HepG2 (cell line): Measurements from ENCODE around the gene EXOSC9. TPM values are rescaled to one million over a fixed set of nuclear protein-coding genes. Genes with fewer than 3 reads are reported as not detected.
A peak's percentile ranks its signal among the peaks of the same experiment; 100 is the strongest.

Experiments used
- ATAC-seq: fragments of 200-7000 bp; cut with Tn5 transposase; 3 replicates; pipeline ENCODE4 v1.9.1; 2020; ENCODE audit warnings: mild to moderate bottlenecking, moderate library complexity
- Bru-seq: library from RNA; stranded (reverse); fragments of 400-500 nt; gene quantifications from one replicate; lab custom pipeline; 2021; lab: Mats Ljungman, UMichigan
- BruChase-seq, 2 experiments: library from RNA; stranded (reverse); fragments of 400-500 nt; gene quantifications; one replicate each; lab custom pipeline; 2021; lab: Mats Ljungman, UMichigan
- BruUV-seq: library from RNA; stranded (reverse); fragments of 400-500 nt; replicated peaks from 2 replicates; lab custom pipeline; 2021; lab: Mats Ljungman, UMichigan
- CTCF ChIA-PET: fragments of 300-600 bp; formaldehyde crosslinking; extraction: SDS; loops from one replicate; lab custom pipeline; 2021; ENCODE audit warnings: low total read pairs, inconsistent platforms, low intra/inter-chr PET ratio; lab: Yijun Ruan, JAX
- POLR2A ChIA-PET: fragments of 350-600 bp; sonication (Branson Sonifier 250); formaldehyde crosslinking; loops from one replicate; lab custom pipeline; 2020; ENCODE audit warnings: antibody characterized with exemption, inconsistent platforms; lab: Yijun Ruan, JAX
- DNase-seq: peaks from one replicate; pipeline ENCODE4 v3.0.0-alpha.2; 2015; ENCODE audit warnings: low spot score
- FAIRE-seq: peaks from 3 replicates; lab custom pipeline; 2011; peaks lifted over from hg19 to GRCh38; lab: Jason Lieb, UNC
- H2AFZ ChIP-seq: one replicate; pipeline ENCODE4 v1.6.1; 2011; ENCODE audit warnings: low read length, inconsistent platforms
- H3K27ac ChIP-seq: fragments of 300-600 bp; 3 replicates; pipeline ENCODE4 v1.8.0; 2011; ENCODE audit warnings: mixed run types, mild to moderate bottlenecking, mixed read lengths, low read length, inconsistent platforms; ENCODE audit not compliant: insufficient read depth; ENCODE audit errors: extremely low read length
- H3K27me3 ChIP-seq, 2 experiments: fragments of 200-600 bp in 1 of 2; 2 replicates in 1 of 2; 3 replicates in 1 of 2; pipeline versions ENCODE4 v1.6.0 to v1.8.0; 2011; ENCODE audit warnings: low read length in 2 of 2, mild to moderate bottlenecking in 2 of 2, moderate library complexity in 2 of 2, inconsistent platforms in 1 of 2; ENCODE audit not compliant: insufficient read depth in 2 of 2, control insufficient read depth in 1 of 2
- H3K36me3 ChIP-seq, 2 experiments: fragments of 200-600 bp in 1 of 2; replicated peaks in 1 of 2; 2 replicates in 1 of 2; 3 replicates in 1 of 2; pipeline versions ENCODE4 v1.5.1 to v1.8.0; 2011; ENCODE audit warnings: low read length in 2 of 2, inconsistent platforms in 1 of 2; ENCODE audit not compliant: insufficient read depth in 2 of 2, control insufficient read depth in 1 of 2
- H3K4me1 ChIP-seq: 2 replicates; pipeline ENCODE4 v1.5.1; 2012; ENCODE audit warnings: low read length, inconsistent platforms; ENCODE audit not compliant: insufficient read depth
- H3K4me2 ChIP-seq: 2 replicates; pipeline ENCODE4 v1.6.0; 2011; ENCODE audit warnings: low read depth, low read length, inconsistent platforms
- H3K4me3 ChIP-seq, 3 experiments: fragments of 200-600 bp in 1 of 3; sonication (generic), shearing (Covaris generic) in 1 of 3; replicated peaks in 1 of 3; 2 replicates each; pipeline ENCODE4 v1.5.1; 2011 to 2016; ENCODE audit warnings: low read length in 3 of 3, inconsistent platforms in 2 of 3, low read depth in 2 of 3, mild to moderate bottlenecking in 2 of 3, control low read depth in 1 of 3, mixed read lengths in 1 of 3; ENCODE audit not compliant: insufficient read depth in 1 of 3
- H3K79me2 ChIP-seq: one replicate; pipeline ENCODE4 v1.6.1; 2011; ENCODE audit warnings: low read length, inconsistent platforms; ENCODE audit not compliant: insufficient read depth
- H3K9ac ChIP-seq: 2 replicates; pipeline ENCODE4 v1.6.0; 2011; ENCODE audit warnings: mild to moderate bottlenecking, low read depth, low read length, inconsistent platforms; ENCODE audit not compliant: insufficient read depth
- H3K9me3 ChIP-seq: 2 replicates; pipeline ENCODE4 v1.5.1; 2012; ENCODE audit warnings: mild to moderate bottlenecking, low read length
- H4K20me1 ChIP-seq: 2 replicates; pipeline ENCODE4 v1.6.0; 2011; ENCODE audit warnings: inconsistent platforms, mild to moderate bottlenecking, low read length, moderate library complexity; ENCODE audit not compliant: insufficient read depth
- ETV6 ChIP-seq: sonication (generic); formaldehyde crosslinking; conservative IDR thresholded peaks from 2 replicates; pipeline ENCODE4 v1.4.0; 2020; ENCODE audit warnings: missing genetic modification reagents
- HNF4G ChIP-seq, 2 experiments: sonication (generic) in 1 of 2; formaldehyde crosslinking in 1 of 2; IDR thresholded peaks; 2 replicates each; pipeline versions ENCODE4 v1.4.0 to v1.6.1; 2011 to 2020; ENCODE audit warnings: borderline replicate concordance in 2 of 2, low read depth in 2 of 2, mild to moderate bottlenecking in 2 of 2, low read length in 1 of 2, missing genetic modification reagents in 1 of 2, moderate library complexity in 1 of 2
- WGBS: methylation state at CpG from one replicate; pipeline ENCODE4 v1.1.6; 2017; ENCODE audit warnings: low lambda C conversion rate; 5-methylcytosine and 5-hydroxymethylcytosine counted together
- in situ Hi-C: cut with HindIII; loops from 2 replicates; pipeline ENCODE4 v1.10.0; 2017; ENCODE audit warnings: low pct_unique_long_range_greater_than_20kb; ENCODE audit not compliant: extremely low pct_ligation_motif_present
- intact Hi-C: fragments of 100-400 bp; cut with micrococcal nuclease; formaldehyde crosslinking; loops from one replicate; pipeline ENCODE4 v1.10.0; 2022; ENCODE audit not compliant: unreplicated experiment
- long read RNA-seq, 2 experiments: library from RNA in 1 of 2; library from polyadenylated mRNA in 1 of 2; stranded (forward) in 1 of 2; unstranded in 1 of 2; transcript quantifications; one replicate each; pipeline ENCODE4 v2.0.0, GENCODE V29; 2019 to 2022
- polyA minus RNA-seq, 3 experiments: library from RNA; depleted of rRNA, polyadenylated mRNA; stranded (reverse); fragments of >200 nt; gene quantifications; 2 replicates each; pipeline ENCODE4 v1.2.3, GENCODE V29; 2011; ENCODE audit warnings: low replicate concordance in 1 of 3
- polyA plus RNA-seq, 8 experiments: library from polyadenylated mRNA; depleted of rRNA in 3 of 8; stranded (reverse) in 7 of 8; unstranded in 1 of 8; fragments of >200 nt; fragmentation: Illumina TruSeq in 4 of 8; extraction: Trizol in 4 of 8; gene quantifications; 2 replicates each; pipeline versions ENCODE4 v1.2.1 to v1.2.3, GENCODE V29; 2011 to 2016; ENCODE audit warnings: low read depth in 4 of 8, missing spikeins in 1 of 8, mixed read lengths in 1 of 8; ENCODE audit not compliant: insufficient read depth in 1 of 8
- total RNA-seq, 5 experiments: library from RNA; depleted of rRNA; stranded (reverse); fragments of >200 nt; fragmentation: Illumina TruSeq; extraction: Trizol; gene quantifications; 2 replicates each; pipeline ENCODE4 v1.2.3, GENCODE V29; 2016; ENCODE audit warnings: low read depth in 1 of 5
- TF ChIP-seq, protein P1 (sequence below): sonication (generic); formaldehyde crosslinking; IDR thresholded peaks from 2 replicates; pipeline ENCODE4 v1.4.0; 2020; ENCODE audit warnings: missing genetic modification reagents
- TF ChIP-seq, protein P2 (sequence below): sonication (generic); formaldehyde crosslinking; IDR thresholded peaks from 2 replicates; pipeline ENCODE4 v1.5.1; 2020; ENCODE audit warnings: mild to moderate bottlenecking, missing genetic modification reagents, borderline replicate concordance

EXOSC9 gene, protein sequence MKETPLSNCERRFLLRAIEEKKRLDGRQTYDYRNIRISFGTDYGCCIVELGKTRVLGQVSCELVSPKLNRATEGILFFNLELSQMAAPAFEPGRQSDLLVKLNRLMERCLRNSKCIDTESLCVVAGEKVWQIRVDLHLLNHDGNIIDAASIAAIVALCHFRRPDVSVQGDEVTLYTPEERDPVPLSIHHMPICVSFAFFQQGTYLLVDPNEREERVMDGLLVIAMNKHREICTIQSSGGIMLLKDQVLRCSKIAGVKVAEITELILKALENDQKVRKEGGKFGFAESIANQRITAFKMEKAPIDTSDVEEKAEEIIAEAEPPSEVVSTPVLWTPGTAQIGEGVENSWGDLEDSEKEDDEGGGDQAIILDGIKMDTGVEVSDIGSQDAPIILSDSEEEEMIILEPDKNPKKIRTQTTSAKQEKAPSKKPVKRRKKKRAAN
- total RNA-seq (2016; rRNA removed; fragmentation: Illumina TruSeq; extraction: Trizol) (48.0 and 61.5 TPM in 2 replicates), polyA plus RNA-seq (2011; rRNA removed) (22.0 and 26.0 TPM in 2 replicates), polyA minus RNA-seq (2011; rRNA and poly(A)+ RNA removed; ENCODE audit: low replicate concordance) (18.6 and 40.8 TPM in 2 replicates), Bru-seq, nascent RNA (percentile 79 among the genes with signal in this experiment), BruChase-seq, experiment 1, labeled RNA remaining after a 6-hour chase (percentile 77 among the genes with signal in this experiment), BruChase-seq, experiment 2, labeled RNA remaining after a 2-hour chase (percentile 77 among the genes with signal in this experiment)
- 11.6 and 13.2 TPM in 2 replicates for total RNA-seq (2016; cell fraction: cytosol; rRNA removed; fragmentation: Illumina TruSeq; extraction: Trizol; ENCODE audit: low read depth)
- 50.1 and 58.9 TPM in 2 replicates for total RNA-seq (2016; cell fraction: insoluble cytoplasmic fraction; rRNA removed; fragmentation: Illumina TruSeq; extraction: Trizol)
- total RNA-seq (2016; cell fraction: membrane; rRNA removed; fragmentation: Illumina TruSeq; extraction: Trizol), result 10.8 and 14.2 TPM in 2 replicates
- 52.8 and 54.3 TPM in 2 replicates for total RNA-seq (2016; cell fraction: nucleus; rRNA removed; fragmentation: Illumina TruSeq; extraction: Trizol)
- 10.7 and 14.0 TPM in 2 replicates for polyA plus RNA-seq (2011; cell fraction: cytosol; rRNA removed)
- 18.4 and 19.8 TPM in 2 replicates for polyA plus RNA-seq (2011; cell fraction: nucleus; rRNA removed)
- polyA plus RNA-seq (2012), result 14.7 and 24.9 TPM in 2 replicates
- 5.8 and 6.1 TPM in 2 replicates for polyA plus RNA-seq (2016; cell fraction: cytosol; fragmentation: Illumina TruSeq; extraction: Trizol; ENCODE audit: low read depth)
- polyA plus RNA-seq (2016; cell fraction: insoluble cytoplasmic fraction; fragmentation: Illumina TruSeq; extraction: Trizol; ENCODE audit: low read depth), result 57.5 and 60.8 TPM in 2 replicates
- 6.9 and 7.7 TPM in 2 replicates for polyA plus RNA-seq (2016; cell fraction: membrane; fragmentation: Illumina TruSeq; extraction: Trizol; ENCODE audit: low read depth)
- 70.0 and 70.1 TPM in 2 replicates for polyA plus RNA-seq (2016; cell fraction: nucleus; fragmentation: Illumina TruSeq; extraction: Trizol; ENCODE audit: insufficient read depth, low read depth)
- polyA minus RNA-seq (2011; cell fraction: cytosol; rRNA and poly(A)+ RNA removed), result 9.4 and 10.3 TPM in 2 replicates
- polyA minus RNA-seq (2011; cell fraction: nucleus; rRNA and poly(A)+ RNA removed), result 43.0 and 52.7 TPM in 2 replicates
- long read RNA-seq, experiment 1, transcript EXOSC9-201 (12 exons, 1,481 nt), result major isoform, 14 of 38 reads
- long read RNA-seq, experiment 1, transcript EXOSC9-202 (13 exons, 1,529 nt), result minor isoform, 8 of 38 reads
- long read RNA-seq, experiment 1, partial matches to known transcripts, result 10 of 38 reads
- long read RNA-seq, experiment 1, other reads (novel, unspliced or antisense), result 6 of 38 reads
- long read RNA-seq, experiment 2, transcript EXOSC9-201 (12 exons, 1,481 nt), result major isoform, 25 of 38 reads
- long read RNA-seq, experiment 2, partial matches to known transcripts, result 2 of 38 reads
- long read RNA-seq, experiment 2, other reads (novel, unspliced or antisense), result 10 of 38 reads

DNA sequence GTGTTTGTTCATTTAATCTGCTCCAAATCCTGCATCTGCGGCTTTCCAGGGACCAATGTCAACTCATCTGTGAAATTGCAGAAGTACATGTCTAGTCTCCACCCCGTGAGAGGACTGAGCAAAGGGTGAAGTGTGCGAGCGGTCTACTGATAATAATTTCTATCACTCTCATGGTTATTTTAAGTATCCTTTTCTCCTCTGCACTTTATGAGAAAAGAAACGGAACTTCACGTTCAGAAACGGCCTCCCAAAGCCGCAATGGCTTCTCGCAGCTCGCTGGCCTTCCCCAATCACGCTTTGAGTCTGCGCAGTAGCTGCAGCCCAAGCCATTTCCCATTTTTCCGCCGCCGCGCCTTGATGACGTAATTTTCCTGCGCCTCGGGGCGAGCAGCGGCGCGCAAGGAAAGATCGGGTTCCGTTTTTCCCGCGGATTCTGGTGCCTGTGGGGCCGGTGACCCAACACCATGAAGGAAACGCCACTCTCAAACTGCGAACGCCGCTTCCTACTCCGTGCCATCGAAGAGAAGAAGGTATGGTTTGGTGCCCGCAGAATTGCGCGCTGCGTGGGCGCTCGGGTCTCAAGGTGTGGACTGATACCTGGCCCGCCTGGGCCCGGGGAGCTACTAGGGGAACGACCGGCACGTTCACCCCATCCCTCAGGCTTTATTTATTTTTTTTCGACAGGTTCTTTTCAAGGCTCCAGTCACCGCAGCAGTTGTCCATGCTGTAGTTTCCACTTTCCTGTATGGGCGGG lies at the start of gene EXOSC9:
Gene EXOSC9 (plus strand): TSS at position 363 of the 754 bp plus-strand sequence. CDS start 102 bp downstream, at position 465.
- Histone ChIP-seq H3K4me3 (peak within 1 kb of the TSS; percentile 79 to 86 (median 84)), H3K27me3 (no peaks in the 10 kb centered on the region; a peak in 1 of 5 replicates), H3K27ac (peak within 1 kb of the TSS; percentile 93), H3K4me2 (peak within 1 kb of the TSS; percentile 97), H3K79me2 (peaks cover 19% of the 10 kb centered on the region), H4K20me1 (no peaks in the 10 kb centered on the region), H2AFZ (peak within 1 kb of the TSS; percentile 77), H3K9ac (peak within 1 kb of the TSS; percentile 87), H3K4me1 (peaks cover 47% of the 10 kb centered on the region), H3K36me3 (peaks cover 6 to 14% of the 10 kb centered on the region in 2 experiments; a peak in 4 of 5 replicates), H3K9me3 (no peaks in the 10 kb centered on the region)
- peak; percentile 87 for DNase-seq
- no TSS peak for BruUV-seq
- CTCF ChIA-PET, result no interaction called here
- intact Hi-C loops (loop anchor here (1.0 to 5.0 kb wide), 2 partner anchors 22 to 124 kb away; partner anchors contain the start of gene CCNA2), in situ Hi-C loops (no loop called here)
- peak; percentile 57 for FAIRE-seq
- ATAC-seq, result peak; percentile 87
- under 1% methylated on average over 30 of the region's 48 CpGs for WGBS
- POLR2A ChIA-PET, result interaction anchor here (0.7 to 2.6 kb wide), 8 partner anchors 10 to 105 kb away, joined by 3 to 14 read pairs (median 4); partner anchors contain the start of genes ANXA5, BBS7 and CCNA2
- no peak for TF ChIP-seq HNF4G (IDR thresholded peaks at IDR 0.05; ENCODE audit: borderline replicate concordance, low read depth, low read length)
- no peak for TF ChIP-seq HNF4G (CRISPR knock-in tag; IDR thresholded peaks at IDR 0.05; ENCODE audit: borderline replicate concordance, low read depth)
- TF ChIP-seq, protein P1, sequence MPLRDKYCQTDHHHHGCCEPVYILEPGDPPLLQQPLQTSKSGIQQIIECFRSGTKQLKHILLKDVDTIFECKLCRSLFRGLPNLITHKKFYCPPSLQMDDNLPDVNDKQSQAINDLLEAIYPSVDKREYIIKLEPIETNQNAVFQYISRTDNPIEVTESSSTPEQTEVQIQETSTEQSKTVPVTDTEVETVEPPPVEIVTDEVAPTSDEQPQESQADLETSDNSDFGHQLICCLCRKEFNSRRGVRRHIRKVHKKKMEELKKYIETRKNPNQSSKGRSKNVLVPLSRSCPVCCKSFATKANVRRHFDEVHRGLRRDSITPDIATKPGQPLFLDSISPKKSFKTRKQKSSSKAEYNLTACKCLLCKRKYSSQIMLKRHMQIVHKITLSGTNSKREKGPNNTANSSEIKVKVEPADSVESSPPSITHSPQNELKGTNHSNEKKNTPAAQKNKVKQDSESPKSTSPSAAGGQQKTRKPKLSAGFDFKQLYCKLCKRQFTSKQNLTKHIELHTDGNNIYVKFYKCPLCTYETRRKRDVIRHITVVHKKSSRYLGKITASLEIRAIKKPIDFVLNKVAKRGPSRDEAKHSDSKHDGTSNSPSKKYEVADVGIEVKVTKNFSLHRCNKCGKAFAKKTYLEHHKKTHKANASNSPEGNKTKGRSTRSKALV (CRISPR knock-in tag), result peak; percentile 68; the same call in 1 of the 2 replicates
- TF ChIP-seq ETV6 (CRISPR knock-in tag), result peak; percentile 85
- TF ChIP-seq, protein P2, sequence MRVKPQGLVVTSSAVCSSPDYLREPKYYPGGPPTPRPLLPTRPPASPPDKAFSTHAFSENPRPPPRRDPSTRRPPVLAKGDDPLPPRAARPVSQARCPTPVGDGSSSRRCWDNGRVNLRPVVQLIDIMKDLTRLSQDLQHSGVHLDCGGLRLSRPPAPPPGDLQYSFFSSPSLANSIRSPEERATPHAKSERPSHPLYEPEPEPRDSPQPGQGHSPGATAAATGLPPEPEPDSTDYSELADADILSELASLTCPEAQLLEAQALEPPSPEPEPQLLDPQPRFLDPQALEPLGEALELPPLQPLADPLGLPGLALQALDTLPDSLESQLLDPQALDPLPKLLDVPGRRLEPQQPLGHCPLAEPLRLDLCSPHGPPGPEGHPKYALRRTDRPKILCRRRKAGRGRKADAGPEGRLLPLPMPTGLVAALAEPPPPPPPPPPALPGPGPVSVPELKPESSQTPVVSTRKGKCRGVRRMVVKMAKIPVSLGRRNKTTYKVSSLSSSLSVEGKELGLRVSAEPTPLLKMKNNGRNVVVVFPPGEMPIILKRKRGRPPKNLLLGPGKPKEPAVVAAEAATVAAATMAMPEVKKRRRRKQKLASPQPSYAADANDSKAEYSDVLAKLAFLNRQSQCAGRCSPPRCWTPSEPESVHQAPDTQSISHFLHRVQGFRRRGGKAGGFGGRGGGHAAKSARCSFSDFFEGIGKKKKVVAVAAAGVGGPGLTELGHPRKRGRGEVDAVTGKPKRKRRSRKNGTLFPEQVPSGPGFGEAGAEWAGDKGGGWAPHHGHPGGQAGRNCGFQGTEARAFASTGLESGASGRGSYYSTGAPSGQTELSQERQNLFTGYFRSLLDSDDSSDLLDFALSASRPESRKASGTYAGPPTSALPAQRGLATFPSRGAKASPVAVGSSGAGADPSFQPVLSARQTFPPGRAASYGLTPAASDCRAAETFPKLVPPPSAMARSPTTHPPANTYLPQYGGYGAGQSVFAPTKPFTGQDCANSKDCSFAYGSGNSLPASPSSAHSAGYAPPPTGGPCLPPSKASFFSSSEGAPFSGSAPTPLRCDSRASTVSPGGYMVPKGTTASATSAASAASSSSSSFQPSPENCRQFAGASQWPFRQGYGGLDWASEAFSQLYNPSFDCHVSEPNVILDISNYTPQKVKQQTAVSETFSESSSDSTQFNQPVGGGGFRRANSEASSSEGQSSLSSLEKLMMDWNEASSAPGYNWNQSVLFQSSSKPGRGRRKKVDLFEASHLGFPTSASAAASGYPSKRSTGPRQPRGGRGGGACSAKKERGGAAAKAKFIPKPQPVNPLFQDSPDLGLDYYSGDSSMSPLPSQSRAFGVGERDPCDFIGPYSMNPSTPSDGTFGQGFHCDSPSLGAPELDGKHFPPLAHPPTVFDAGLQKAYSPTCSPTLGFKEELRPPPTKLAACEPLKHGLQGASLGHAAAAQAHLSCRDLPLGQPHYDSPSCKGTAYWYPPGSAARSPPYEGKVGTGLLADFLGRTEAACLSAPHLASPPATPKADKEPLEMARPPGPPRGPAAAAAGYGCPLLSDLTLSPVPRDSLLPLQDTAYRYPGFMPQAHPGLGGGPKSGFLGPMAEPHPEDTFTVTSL (CRISPR knock-in tag), result no peak
